GM18502 (cell line): Measurements from ENCODE around the gene LCN10.
A peak's percentile ranks its signal among the peaks of the same experiment; 100 is the strongest.
"Not testable (repeated sequence)": the region's sequence is repeated elsewhere in the genome, so short reads cannot be mapped to it uniquely, and the experiment has no call there.

Source experiments
- ATAC-seq: cut with Tn5 transposase; IDR thresholded peaks from one replicate; pipeline ENCODE4 v1.9.1; 2021; ENCODE audit warnings: mild to moderate bottlenecking; ENCODE audit not compliant: unreplicated experiment, poor library complexity

The LCN10 gene

DNA sequence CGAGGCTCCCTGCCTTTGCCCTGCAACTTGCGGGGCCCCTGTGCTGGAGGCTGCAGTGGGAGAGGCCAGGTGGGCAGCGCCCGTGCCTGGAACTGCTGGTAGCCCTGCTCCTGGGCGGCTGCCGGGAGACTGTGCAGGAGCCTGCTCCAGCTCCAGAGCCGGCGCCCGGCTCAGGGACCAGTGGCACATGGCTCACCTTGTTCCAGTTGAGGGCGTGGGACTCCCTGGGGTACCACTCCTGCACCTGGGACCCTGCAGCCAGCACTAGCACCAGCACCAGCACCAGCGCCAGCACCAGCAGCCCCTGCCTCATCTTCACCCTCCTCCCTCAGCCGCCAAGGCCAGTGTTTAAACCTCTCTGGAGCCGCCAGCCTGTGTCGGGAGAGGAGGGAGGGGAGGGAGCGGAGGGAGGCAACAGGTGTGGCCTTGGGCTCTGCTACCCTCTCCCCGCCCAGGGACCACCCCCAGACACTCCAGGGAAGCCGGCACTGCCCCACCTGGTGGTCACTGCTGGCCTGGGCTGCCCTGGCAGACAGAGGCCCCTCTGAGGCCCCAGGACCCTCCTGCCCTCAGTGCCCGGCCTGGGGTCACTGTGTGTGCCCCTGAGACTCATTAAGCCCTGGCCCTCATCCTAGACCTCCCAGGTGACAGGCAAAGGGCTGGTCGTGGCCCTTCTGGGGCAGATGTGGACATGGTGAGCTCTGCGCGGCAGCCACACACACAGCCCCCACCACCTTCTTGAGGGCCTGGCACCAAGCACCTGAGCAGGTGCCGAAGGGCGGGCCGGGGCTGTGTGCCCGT is at the start of gene LCN10:
TSS of gene LCN10 (minus strand) at position 350 of the 801 bp plus-strand sequence. CDS start at position 313, 37 bp downstream.
- ATAC-seq = no peak

DNA sequence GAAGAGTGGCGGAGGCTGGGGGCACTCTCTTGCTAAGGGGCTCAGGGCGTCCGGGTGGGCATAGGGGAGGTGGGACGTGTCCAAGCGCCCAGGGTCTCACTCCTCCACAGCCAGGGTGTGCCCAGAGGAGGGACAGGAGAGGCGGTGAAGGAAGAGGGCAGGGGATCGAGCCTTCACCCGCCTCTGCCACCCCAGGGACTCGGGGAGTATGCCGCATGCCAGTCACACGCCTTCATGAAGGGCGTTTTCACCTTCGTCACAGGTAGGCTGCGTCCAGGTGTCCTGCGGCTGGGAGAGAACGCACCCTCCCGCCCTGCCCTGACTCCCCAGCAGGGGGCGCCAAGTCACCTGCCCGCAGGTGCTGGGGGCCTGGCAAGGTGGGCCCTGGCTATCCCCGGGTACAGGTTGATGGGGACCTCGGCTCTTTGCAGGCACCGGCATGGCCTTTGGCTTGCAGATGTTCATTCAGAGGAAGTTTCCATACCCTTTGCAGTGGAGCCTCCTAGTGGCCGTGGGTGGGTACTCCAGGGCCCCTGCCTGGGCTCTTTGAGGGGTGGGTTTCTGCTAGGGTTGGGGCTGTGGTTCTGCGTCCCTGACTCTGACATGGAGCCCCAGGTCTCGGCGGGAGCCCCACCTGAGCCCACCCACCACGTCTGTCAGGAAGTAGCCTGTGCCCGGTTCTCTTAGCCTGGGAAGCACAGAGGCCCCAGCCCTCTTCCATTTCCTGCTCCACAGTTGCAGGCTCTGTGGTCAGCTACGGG is 49.0 kb upstream of the LCN10 start:
- ATAC-seq = peak; percentile 29

DNA sequence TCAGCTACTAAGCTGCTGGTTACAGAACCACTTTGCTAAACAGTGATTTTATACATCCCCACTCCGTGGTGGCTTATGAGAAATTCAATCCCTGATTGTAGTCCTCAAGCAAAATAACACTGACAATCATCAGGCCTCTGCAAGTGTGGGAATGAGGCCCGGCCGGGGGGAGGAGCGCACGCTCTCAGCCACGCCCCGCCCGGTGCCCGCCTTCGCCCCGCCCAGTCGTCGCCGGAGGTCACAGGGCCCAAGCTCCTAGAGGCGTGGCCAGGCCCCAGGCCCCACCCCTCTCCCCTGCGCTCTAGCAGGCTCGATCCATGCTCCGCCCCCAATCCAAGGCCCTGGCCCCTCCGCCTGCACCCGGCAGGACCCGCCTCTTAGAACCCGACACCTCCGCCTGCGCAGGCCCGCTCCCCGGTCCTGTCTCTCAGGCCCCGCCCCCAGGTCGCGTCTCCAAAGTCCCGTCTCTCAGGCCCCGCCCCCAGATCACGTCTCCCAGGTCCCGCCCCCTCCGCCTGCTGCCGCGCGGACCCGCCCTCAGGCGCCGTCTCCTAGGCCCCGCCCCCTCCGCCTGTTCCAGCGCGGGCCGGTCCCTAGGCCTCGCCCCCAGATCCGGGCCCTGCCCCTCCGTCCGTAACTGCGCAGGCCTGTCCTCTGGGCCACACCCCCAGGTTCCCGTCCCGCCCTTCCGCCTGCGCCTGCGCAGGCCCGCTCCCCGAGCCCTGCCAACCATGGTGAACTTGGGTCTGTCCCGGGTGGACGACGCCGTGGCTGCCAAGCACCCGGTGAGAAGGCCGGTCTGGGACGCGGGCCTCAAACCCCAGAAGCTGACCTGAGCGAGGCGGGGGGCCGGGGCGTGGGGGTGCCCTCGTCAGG is 48.1 kb upstream of the LCN10 start, which contains the start of gene TMEM141:
TSS of gene TMEM141 (plus strand) at position 705 of the 876 bp plus-strand sequence. CDS start at position 732, 27 bp downstream.
- ATAC-seq = peak; percentile 78

DNA sequence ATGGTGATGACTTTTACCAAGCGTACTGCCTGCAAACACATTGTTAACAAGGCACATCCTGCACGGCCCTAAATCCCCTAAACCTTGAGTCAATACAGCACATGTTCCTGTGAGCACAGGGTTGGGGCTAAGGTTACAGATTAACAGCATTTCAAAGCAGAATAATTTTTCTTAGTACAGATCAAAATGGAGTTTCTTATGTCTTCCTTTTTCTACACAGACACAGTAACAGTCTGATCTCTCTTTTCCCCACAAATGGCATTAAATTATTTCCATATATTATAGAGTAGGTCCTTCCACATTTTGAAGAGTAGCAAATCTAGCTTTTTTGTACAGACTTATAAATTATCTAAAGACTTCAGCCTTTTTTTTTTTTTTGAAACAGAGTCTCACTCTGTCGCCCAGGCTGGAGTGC is 46.8 kb upstream of the LCN10 start:
- ATAC-seq = no peak

DNA sequence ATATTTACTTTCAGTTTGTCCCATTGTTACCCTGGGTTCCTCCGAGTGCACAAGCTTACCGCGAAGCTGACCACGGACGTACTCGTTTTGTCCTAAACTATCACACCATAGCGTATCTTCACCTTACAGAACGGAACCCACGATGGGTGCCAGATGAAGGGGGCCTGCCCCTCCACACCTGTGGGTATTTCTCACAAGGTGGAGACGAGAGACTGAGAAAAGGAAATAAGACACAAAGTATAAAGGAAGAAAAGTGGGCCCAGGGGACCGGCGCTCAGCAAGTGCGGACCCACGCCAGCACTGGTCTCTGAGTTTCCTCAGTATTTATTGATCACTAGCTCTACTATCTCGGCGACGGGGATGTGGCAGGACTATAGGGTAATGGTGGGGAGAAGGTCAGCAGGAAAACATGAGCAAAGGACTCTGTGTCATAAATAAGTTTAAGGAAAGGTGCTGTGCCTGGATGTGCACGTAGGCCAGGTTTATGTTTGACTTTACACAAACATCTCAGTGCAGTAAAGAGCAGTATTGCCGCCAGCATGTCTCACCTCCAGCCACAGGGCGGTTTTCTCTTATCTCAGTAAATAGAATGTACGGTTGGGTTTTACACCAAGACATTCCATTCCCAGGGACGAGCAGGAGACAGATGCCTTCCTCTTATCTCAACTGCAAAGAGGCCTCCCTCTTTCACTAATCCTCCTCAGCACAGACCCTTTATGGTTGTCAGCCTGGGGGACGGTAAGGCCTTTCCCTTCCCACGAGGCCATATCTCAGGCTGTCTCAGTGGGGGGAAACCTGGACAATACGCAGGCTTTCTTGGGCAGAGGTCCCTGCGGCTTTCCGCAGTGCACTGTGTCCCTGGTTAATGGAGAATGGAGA is 46.1 kb upstream of the LCN10 start:
- ATAC-seq = not testable (repeated sequence)

DNA sequence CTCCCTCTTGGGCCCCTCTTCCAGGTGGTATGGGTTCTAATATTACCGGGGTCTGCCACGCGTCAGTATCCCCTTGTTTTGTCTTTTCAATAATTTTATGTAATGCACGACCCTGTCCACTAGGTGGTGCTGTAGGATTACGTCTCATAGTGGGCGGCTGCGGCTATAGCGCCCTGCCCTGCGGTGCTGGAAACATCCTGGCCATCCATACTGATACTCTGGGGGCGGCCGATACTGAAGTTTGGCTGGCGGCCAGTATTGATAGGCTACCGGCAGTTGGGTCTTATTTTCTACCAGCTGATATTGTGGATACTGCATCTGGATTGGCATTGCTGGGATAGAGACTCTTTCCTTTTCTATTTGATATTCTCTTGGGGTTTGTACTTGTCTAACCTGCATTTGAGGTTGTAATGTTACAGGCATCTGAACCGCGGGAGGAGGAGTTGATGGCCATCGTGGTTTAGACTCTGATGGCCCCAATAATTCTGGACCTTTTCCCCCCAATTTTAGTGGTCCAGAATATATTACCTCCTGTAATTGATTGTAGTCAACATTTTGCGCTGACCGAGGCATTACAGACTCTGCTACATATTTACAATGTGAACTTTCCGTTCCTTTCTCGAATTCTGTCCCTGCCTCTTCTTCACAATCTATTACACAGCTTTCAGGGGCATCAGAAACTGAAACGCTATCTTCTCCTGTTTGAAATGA is 45.1 kb upstream of the LCN10 start:
- ATAC-seq = no peak

DNA sequence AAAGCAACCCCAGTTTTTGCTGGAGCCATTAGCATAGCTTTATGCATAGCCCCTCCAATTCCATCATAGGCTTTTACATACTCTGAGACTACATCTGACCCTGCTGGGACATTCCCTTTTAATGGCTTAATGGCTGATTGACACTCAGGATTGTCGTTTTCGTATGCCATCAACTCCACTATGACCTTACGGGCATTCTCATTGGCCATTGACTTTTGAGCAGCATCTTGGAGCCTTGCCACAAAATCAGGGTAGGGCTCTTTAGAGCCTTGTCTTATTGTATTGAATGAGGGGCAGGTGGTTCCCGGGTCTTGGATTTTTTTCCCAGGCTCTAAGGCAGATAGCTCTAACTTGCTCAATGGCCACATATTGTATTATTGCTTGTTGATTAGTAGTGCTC is 44.2 kb upstream of the LCN10 start:
- ATAC-seq = not testable (repeated sequence)

DNA sequence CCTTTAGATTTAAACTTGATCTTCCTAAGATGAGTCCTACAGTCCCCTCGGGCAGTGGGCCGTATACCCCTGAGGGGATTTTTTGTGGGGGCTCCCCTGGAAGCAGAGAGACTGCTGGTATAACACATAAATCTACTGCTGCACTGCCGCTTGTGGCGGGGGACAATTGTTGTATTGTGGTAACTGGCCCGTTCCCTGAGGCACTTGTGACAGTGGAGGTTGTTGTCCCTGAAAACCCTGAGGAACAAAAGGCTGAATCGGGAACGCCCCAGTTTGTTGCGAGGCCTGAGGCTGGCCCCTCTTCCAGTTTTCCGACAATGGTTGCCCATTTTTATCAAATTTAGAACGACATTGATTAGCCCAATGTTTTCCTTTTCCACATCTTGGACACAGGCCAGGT is 43.7 kb upstream of the LCN10 start:
- ATAC-seq = no peak

DNA sequence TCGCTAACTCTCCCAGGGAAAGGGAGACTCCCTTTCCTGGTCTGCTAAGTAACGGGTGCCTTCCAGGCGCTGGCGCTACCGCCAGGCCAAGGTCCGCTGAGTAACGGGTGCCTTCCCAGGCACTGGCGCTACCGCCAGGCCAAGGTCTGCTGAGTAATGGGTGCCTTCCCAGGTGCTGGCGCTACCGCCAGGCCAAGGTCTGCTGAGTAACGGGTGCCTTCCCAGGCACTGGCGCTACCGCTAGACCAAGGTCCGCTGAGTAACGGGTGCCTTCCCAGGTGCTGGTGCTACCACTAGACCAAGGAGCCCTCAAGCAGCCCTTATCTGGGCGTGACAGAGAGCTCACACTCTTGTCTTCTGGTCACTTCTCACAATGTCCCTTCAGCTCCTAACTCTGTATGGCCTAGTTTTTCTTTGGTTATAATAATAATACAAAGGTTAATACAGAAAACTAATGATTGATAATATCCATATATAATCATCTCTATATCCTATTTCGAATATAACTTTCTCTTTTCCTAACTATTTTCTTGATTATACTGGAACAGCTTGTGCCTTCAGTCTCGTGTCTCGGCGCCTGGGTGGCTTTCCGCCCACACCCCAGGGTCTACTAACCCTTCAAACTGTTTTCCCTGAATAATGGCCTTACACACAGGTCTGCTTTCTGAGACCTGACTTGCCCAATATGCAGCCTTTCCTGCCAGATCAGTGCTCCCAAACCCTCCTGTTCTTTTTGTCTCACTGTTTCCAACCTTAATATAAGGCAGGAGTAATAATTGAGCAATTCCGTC is 43.0 kb upstream of the LCN10 start:
- ATAC-seq = not testable (repeated sequence)

DNA sequence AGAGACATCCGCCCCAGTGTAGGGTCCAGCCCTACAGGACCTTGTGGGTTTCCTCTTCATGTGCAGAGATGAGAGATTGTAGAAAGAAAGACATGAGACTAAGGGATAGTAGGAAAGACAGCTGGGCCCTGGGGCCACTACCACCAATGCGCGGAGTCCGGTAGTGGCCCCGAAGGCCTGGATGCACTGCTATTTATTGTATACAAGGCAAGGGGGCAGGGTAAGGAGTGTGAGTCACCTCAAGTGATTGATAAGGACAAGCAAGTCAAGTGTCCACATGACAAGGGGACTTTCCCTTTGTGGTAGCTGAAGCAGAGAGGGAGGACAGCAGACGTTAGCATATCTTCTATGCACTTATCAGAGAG is 42.2 kb upstream of the LCN10 start:
- ATAC-seq = no peak

DNA sequence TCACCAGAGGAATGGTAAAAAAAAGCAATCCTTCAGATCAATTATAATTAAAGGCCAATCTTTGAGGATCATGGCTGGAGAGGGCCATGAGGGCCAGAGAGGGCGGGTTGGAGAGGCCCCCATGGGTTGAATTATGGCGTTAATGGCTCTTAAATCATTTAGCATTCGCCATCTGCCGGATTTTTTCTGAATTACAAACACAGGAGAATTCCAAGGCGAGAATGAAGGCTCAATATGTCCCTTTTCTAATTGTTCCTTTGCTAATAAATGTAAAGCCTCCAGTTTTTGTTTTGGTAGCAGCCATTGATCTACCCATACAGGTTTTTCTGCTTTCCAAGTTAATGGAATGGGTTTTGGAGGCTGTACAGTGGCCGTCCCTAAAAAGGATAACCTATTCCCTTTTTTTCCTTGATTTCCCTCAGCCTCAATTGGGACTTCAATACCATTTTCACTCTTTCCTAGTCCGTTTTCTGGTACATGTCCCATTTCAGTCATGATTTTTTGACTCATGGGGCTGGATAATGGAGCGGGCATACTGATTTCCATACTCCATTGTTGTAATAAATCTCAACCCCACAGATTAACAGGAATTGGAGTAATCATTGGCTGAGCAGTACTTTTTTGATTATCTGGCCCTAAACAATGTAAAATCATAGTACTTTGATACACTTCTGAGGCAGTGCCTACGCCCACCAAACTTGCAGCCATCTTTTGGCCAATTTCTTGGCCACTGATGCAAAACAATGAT is 41.7 kb upstream of the LCN10 start:
- ATAC-seq = no peak

DNA sequence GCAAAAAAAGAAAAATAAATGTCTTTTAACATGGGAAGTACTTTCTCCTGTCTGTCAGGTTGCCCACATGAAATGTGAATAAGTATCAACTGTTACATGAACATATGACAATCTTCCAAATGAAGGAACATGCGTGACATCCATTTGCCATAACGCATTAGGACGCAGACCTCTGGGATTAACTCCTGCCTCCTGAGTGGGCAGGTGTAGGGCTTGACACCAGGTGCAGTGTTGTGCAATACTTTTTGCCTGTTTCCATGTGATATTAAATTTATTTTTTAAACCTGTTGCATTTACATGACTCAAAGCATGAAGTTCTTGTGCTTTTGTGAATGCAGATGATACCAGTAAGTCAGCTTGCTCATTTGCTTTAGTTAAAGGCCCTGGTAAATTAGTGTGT is 39.7 kb upstream of the LCN10 start:
- ATAC-seq = no peak

DNA sequence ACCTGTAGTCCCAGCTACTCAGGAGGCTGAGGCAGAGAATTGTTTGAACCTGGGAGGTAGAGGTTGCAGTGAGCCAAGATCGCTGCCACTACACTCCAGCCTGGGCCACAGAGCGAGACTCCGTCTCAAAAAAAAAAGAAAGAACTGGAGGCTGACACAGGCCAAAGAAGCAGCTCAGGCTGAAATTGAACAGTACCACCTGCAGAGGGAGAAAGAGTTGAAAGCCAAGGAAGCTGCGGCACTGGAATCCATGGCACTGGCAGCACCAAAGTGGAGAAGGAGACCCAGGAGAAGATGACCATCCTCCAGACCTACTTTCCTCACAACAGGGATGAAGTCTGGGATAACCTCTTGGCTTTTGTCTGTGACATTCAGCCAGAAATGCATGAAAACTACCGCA is 37.1 kb upstream of the LCN10 start:
- ATAC-seq = no peak

DNA sequence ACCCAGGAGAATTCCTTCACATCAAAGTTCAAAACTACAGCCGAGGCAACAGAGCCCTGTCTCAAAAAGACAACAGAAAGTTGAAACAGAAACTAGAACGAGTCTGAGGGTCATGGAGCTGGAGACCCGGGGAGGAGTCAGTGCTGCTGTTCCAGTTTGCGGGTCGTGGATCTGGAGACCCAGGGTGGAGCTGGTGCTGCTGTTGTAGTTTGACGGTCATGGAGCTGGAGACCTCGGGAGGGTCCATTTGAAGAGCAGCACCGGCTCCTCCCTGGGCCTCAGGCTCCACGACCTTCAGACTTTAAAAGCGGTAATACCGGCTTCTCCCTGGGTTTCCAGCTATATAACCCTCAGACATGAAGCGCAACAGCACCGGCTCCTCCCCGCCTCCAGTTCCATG is 34.6 kb upstream of the LCN10 start:
- ATAC-seq = no peak

DNA sequence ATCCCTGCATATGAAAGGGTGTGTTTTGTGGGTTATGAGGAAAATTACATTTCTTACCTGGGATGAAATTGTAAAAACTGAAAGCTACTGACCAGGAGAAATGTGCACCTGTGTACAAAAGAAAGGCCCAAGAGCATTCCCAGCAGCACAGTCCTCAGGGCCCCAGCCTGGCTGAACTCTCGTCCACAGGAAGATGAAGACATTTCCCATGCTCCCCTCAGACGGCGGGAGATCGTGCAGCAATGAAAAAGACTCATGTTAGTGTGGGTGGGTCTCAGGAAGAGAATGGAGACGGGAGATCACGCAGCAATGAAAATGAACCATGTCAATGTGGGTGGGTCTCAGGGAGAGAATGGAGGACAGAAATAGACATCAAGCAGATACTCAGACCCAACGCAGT is 34.2 kb upstream of the LCN10 start:
- ATAC-seq = no peak

DNA sequence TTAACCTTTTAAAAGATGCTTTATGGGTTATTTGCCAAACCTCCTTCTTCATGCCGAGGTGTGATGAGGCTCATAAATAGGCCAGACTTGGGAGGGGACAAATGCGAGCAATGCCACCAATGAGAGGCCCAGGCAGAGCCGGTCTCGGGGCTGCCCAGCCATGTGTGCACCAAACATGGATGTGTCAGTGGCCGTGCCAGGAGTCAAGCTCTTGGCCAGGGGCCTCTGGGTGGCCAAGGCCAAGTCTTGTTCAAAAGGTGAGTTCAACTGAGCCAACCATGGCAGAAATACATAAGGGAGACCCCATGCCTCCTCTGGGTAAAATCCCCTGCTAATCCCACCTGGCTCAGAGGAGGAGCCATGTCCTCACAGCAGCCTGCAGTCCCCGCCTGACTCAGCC is 32.5 kb upstream of the LCN10 start:
- ATAC-seq = no peak

DNA sequence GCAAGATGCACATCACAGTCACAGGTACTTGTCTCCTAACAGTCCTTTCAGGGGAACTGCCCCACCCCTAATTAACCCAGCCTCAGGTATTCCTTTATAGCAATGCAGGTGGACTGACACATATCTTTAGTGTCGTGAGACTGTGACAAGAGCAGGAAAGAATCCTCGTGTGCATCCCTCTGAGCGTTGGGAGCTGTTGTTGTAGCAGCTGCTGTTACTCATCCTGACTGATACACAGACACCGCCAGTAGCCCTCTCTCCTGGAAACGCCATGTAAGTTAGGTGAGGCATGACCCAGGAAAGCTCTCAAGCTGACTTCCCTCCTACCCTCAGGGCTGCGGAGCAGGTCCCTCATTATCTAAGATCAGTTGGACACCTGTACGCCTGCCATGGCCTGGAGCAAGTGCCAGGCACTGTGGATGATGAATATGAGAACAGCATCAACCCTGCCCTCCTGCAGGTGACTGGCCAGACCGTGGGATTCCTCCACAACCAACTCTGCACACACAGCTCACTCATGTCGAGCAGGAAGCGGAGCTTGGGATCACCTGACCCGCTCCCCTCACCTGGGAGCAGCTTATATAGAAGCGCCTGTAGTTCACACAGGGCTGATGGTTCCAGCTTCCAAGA is 31.8 kb upstream of the LCN10 start:
- no peak for ATAC-seq
